Endometrial microvascular endothelial cells (primary cell): ENCODE results near the gene TP53RK. TPM values are rescaled to one million over a fixed set of nuclear protein-coding genes. Genes with fewer than 3 reads are reported as not detected.

Experiments
- in situ Hi-C: cut with HindIII; loops from 2 replicates; pipeline ENCODE4 v1.10.0; 2017; ENCODE audit warnings: low sequenced_read_pairs, low pct_unique_long_range_greater_than_20kb; ENCODE audit errors: inconsistent ontology term
- total RNA-seq: library from RNA; depleted of rRNA; stranded (reverse); fragments of >200 nt; gene quantifications from one replicate; pipeline ENCODE4 v1.2.3, GENCODE V29; 2015; ENCODE audit errors: inconsistent ontology term

The TP53RK gene
- total RNA-seq, 1 donor from 2014 or later: 31.6 TPM

- in situ Hi-C loops: no loop called here
Observed at GRCh38 chr20:46670585-46671584, 18.4 kb downstream of the TP53RK start.

- in situ Hi-C loops: no loop called here
Observed at GRCh38 chr20:46670228-46670584, 19.0 kb downstream of the TP53RK start.

- in situ Hi-C loops: no loop called here
Observed at GRCh38 chr20:46666818-46667515, 22.3 kb downstream of the TP53RK start.

- in situ Hi-C loops: no loop called here
Observed at GRCh38 chr20:46666306-46666705, 22.9 kb downstream of the TP53RK start.

GRCh38 chr20:46665602-46666001 is 23.6 kb downstream of the TP53RK start:
- in situ Hi-C loops: no loop called here

- in situ Hi-C loops: no loop called here
Observed at GRCh38 chr20:46663531-46663930, 25.7 kb downstream of the TP53RK start.

GRCh38 chr20:46661659-46662058 is 27.6 kb downstream of the TP53RK start:
- in situ Hi-C loops: no loop called here

- in situ Hi-C loops: no loop called here
Observed at GRCh38 chr20:46660487-46660886, 28.8 kb downstream of the TP53RK start.

GRCh38 chr20:46657618-46658017 is 31.6 kb downstream of the TP53RK start:
- in situ Hi-C loops: no loop called here

- in situ Hi-C loops: no loop called here
Observed at GRCh38 chr20:46657137-46657536, 32.1 kb downstream of the TP53RK start.

- in situ Hi-C loops: no loop called here
Observed at GRCh38 chr20:46652699-46653098, 36.5 kb downstream of the TP53RK start.

- in situ Hi-C loops: no loop called here
Observed at GRCh38 chr20:46651091-46651962, 37.9 kb downstream of the TP53RK start, which contains the start of gene SLC13A3. TSS of gene SLC13A3 (minus strand) at chr20:46651459. CDS start at chr20:46651421, 38 bp downstream.

GRCh38 chr20:46650575-46651090 is 38.6 kb downstream of the TP53RK start:
- in situ Hi-C loops: no loop called here

- in situ Hi-C loops: no loop called here
Observed at GRCh38 chr20:46649965-46650542, 39.2 kb downstream of the TP53RK start.

GRCh38 chr20:46649650-46649949 is 39.6 kb downstream of the TP53RK start:
- in situ Hi-C loops: no loop called here

- in situ Hi-C loops: no loop called here
Observed at GRCh38 chr20:46648903-46649649, 40.2 kb downstream of the TP53RK start.

- in situ Hi-C loops: no loop called here
Observed at GRCh38 chr20:46647469-46647868, 41.8 kb downstream of the TP53RK start.
